D341Med (cell line): ENCODE results near the gene YIF1B.

Source experiments
- DNase-seq: peaks from one replicate; pipeline ENCODE4 v3.0.0; 2012; ENCODE audit warnings: low spot score

YIF1B gene

GRCh38 chr19:38304866-38305429 is 10.8 kb downstream of the YIF1B start:
- no peak for DNase-seq

GRCh38 chr19:38304352-38304865 is 11.3 kb downstream of the YIF1B start:
- DNase-seq = no peak

- DNase-seq = no peak
Measured at GRCh38 chr19:38303517-38304351, 12.0 kb downstream of the YIF1B start, which contains the start of gene C19orf33. C19orf33 (plus strand) TSS chr19:38304251; CDS start chr19:38304262, 11 bp downstream.

- no peak for DNase-seq
Measured at GRCh38 chr19:38298821-38299680, 16.7 kb downstream of the YIF1B start.

- DNase-seq = no peak
Measured at GRCh38 chr19:38294090-38294489, 21.7 kb downstream of the YIF1B start.

- no peak for DNase-seq
Measured at GRCh38 chr19:38293281-38293680, 22.5 kb downstream of the YIF1B start.

- DNase-seq = no peak
Measured at GRCh38 chr19:38291855-38292254, 23.9 kb downstream of the YIF1B start.

- no peak for DNase-seq
Measured at GRCh38 chr19:38290631-38291147, 25.1 kb downstream of the YIF1B start.

- DNase-seq = no peak
Measured at GRCh38 chr19:38289955-38290354, 25.8 kb downstream of the YIF1B start.

- no peak for DNase-seq
Measured at GRCh38 chr19:38288123-38288855, 27.5 kb downstream of the YIF1B start.

- DNase-seq = no peak
Measured at GRCh38 chr19:38287604-38288003, 28.1 kb downstream of the YIF1B start.

GRCh38 chr19:38285567-38285966 is 30.2 kb downstream of the YIF1B start:
- DNase-seq = no peak

- no peak for DNase-seq
Measured at GRCh38 chr19:38284422-38284821, 31.3 kb downstream of the YIF1B start.

- no peak for DNase-seq
Measured at GRCh38 chr19:38283271-38283670, 32.5 kb downstream of the YIF1B start.

- DNase-seq = no peak
Measured at GRCh38 chr19:38281811-38282566, 33.8 kb downstream of the YIF1B start.

GRCh38 chr19:38280030-38280921 is 35.5 kb downstream of the YIF1B start:
- DNase-seq = peak; percentile 17

GRCh38 chr19:38278751-38279150 is 37.0 kb downstream of the YIF1B start:
- no peak for DNase-seq

GRCh38 chr19:38277969-38278680 is 37.6 kb downstream of the YIF1B start:
- no peak for DNase-seq

- DNase-seq = peak; percentile 3
Measured at GRCh38 chr19:38277549-38277948, 38.2 kb downstream of the YIF1B start.
